Esophagus squamous epithelium (tissue), 4 donors: ENCODE measurements around the gene KLF18.

Source experiments
- POLR2A ChIP-seq, 4 donors: fragments of 450-650 bp; IDR thresholded peaks; one replicate each; pipeline ENCODE4 v1.6.1; 2017; ENCODE audit warnings: antibody characterized with exemption in 4 of 4, mild to moderate bottlenecking in 4 of 4, moderate library complexity in 3 of 4
- TF ChIP-seq, protein P1 (sequence below), 6 experiments: fragments of 450-650 bp in 4 of 6; fragments of 200-600 bp in 2 of 6; sonication (generic) in 2 of 6; IDR thresholded peaks; one replicate each; pipeline ENCODE4 v1.5.1; 2016 to 2019; ENCODE audit warnings: antibody characterized with exemption in 6 of 6, mild to moderate bottlenecking in 4 of 6, moderate library complexity in 4 of 6

DNA sequence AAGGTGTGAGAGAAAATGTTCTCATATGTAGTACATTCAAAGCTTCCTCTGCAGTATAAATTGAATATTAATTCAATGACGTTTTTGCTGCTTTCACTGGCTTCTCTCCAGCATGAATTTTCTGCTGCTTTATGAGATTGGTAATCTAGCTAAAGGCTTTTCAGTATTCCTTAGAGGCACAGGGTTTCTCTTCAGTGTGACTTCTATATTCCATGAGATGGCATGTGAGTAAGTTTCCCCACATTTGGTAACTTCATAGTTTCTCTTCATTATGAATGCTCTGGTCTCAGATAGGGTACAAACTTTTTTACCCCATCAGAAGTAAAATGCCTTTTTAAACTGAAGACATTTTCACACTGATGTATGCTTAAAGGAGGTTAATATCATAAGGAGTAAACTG, 10.4 kb upstream of the KLF18 start:
- TF ChIP-seq, protein P1, sequence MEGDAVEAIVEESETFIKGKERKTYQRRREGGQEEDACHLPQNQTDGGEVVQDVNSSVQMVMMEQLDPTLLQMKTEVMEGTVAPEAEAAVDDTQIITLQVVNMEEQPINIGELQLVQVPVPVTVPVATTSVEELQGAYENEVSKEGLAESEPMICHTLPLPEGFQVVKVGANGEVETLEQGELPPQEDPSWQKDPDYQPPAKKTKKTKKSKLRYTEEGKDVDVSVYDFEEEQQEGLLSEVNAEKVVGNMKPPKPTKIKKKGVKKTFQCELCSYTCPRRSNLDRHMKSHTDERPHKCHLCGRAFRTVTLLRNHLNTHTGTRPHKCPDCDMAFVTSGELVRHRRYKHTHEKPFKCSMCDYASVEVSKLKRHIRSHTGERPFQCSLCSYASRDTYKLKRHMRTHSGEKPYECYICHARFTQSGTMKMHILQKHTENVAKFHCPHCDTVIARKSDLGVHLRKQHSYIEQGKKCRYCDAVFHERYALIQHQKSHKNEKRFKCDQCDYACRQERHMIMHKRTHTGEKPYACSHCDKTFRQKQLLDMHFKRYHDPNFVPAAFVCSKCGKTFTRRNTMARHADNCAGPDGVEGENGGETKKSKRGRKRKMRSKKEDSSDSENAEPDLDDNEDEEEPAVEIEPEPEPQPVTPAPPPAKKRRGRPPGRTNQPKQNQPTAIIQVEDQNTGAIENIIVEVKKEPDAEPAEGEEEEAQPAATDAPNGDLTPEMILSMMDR (IDR thresholded peaks at IDR 0.05): no peak
- TF ChIP-seq POLR2A (IDR thresholded peaks at IDR 0.05): no peak
